Measurements from ENCODE around the gene RAB40A. TPM values are rescaled to one million over a fixed set of nuclear protein-coding genes. Genes with fewer than 3 reads are reported as not detected.

RAB40A gene
- total and polyA plus RNA-seq, 10 of the 15 experiments (the other 5 are each of a cell fraction or from before 2014, with no cell fraction given), result 0.10 to 0.42 (median 0.26) TPM

GRCh38 chrX:103513476-103514108 lies 5.7 kb downstream of the RAB40A start:
- RAD21 ChIA-PET (ENCODE audit: unreplicated experiment), result no interaction called here
- Histone ChIP-seq H3K9me3 (replicated peaks; ENCODE audit: control insufficient read depth, insufficient read depth, low read length) (no peaks in the 10 kb centered on the region), H3K27ac (ENCODE audit: control insufficient read depth, insufficient read depth) (no peak overlapping the region), H3K36me3 (ENCODE audit: control insufficient read depth in 2 of 2, insufficient read depth in 2 of 2, low read length in 1 of 2) (no peaks in the 10 kb centered on the region), H3K27me3 (replicated peaks in 1 of 2; ENCODE audit: control insufficient read depth in 2 of 2, insufficient read depth in 2 of 2, low read length in 1 of 2) (no peaks in the 10 kb centered on the region), H3K4me3 (no peak overlapping the region), H2AFZ (ENCODE audit: control insufficient read depth, low read depth, low read length) (no peak overlapping the region), H3K4me1 (ENCODE audit: control insufficient read depth, insufficient read depth, low read length) (no peaks in the 10 kb centered on the region), H3K9ac (ENCODE audit: control insufficient read depth, insufficient read depth, low read length) (no peak overlapping the region), H3K4me2 (ENCODE audit: control insufficient read depth, insufficient read depth) (no peak overlapping the region), H3K79me2 (ENCODE audit: control insufficient read depth, insufficient read depth, low read length) (no peaks in the 10 kb centered on the region), H4K20me1 (ENCODE audit: control insufficient read depth, insufficient read depth) (no peaks in the 10 kb centered on the region)
- SMC1A ChIA-PET (ENCODE audit: uncharacterized antibody, unreplicated experiment), result no interaction called here
- TF ChIP-seq FOXK2 (IDR thresholded peaks at IDR 0.05) (no peak), PAX5 (IDR thresholded peaks at IDR 0.05; ENCODE audit: borderline replicate concordance, low read depth, low read length) (no peak), EP300 (IDR thresholded peaks at IDR 0.05; ENCODE audit: borderline replicate concordance in 1 of 2, control insufficient read depth in 1 of 2, low read depth in 2 of 2, low read length in 2 of 2) (no peak)
- BruUV-seq (replicated peaks), result no TSS peak
- CTCF ChIA-PET, result no interaction called here
- FAIRE-seq (no peak), ATAC-seq (no peak), DNase-seq (ENCODE audit: low read depth, low spot score) (no peak)
- in situ Hi-C loops (cut with MboI), result no loop called here
- intact Hi-C loops (cut with micrococcal nuclease; ENCODE audit: unreplicated experiment), result no loop called here
- 58% methylated on average over 4 of the region's 4 CpGs for WGBS (ENCODE audit: insufficient coverage, insufficient replicate concordance, low lambda C conversion rate, missing lambda C conversion rate)
- POLR2A ChIA-PET, result no interaction called here

DNA sequence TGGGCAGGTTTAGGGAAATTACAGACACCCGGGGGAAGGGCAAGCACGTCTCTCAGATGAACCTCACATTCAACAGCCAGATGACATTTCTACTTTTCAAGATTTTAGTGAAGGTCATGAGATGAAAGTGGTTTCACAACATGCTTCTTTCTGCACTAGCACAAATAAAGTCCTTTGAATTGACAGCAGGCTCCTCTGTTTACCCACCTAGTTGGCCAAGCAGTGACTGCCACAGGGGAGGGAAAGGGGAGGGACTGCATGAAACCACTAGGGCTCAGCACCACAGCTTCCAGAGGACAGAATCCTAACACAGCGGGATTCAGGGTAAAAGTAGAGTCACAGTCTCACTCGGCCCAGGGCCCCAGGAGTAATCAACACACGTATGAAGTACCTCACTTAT lies 6.2 kb downstream of the RAB40A start:
- H3K4me1 ChIP-seq (ENCODE audit: control insufficient read depth, insufficient read depth, low read length), result no peaks in the 10 kb centered on the region
- H3K4me3 ChIP-seq, result no peak overlapping the region
- WGBS (ENCODE audit: insufficient coverage, insufficient replicate concordance, low lambda C conversion rate, missing lambda C conversion rate), result 39% methylated on average over 5 of the region's 5 CpGs
- SMC1A ChIA-PET (ENCODE audit: uncharacterized antibody, unreplicated experiment), result no interaction called here
- BruUV-seq (replicated peaks), result no TSS peak
- H2AFZ ChIP-seq (ENCODE audit: control insufficient read depth, low read depth, low read length), result no peak overlapping the region
- no peaks in the 10 kb centered on the region for H3K79me2 ChIP-seq (ENCODE audit: control insufficient read depth, insufficient read depth, low read length)
- H3K9me3 ChIP-seq (replicated peaks; ENCODE audit: control insufficient read depth, insufficient read depth, low read length), result no peaks in the 10 kb centered on the region
- H3K27ac ChIP-seq (ENCODE audit: control insufficient read depth, insufficient read depth), result no peak overlapping the region
- CTCF ChIA-PET, result no interaction called here
- DNase-seq (ENCODE audit: low read depth, low spot score), result no peak
- intact Hi-C loops (cut with micrococcal nuclease; ENCODE audit: unreplicated experiment), result no loop called here
- no peak overlapping the region for H3K4me2 ChIP-seq (ENCODE audit: control insufficient read depth, insufficient read depth)
- no peak for FAIRE-seq
- ATAC-seq, result no peak
- no peaks in the 10 kb centered on the region for H4K20me1 ChIP-seq (ENCODE audit: control insufficient read depth, insufficient read depth)
- POLR2A ChIA-PET, result no interaction called here
- RAD21 ChIA-PET (ENCODE audit: unreplicated experiment), result no interaction called here
- no peaks in the 10 kb centered on the region for H3K27me3 ChIP-seq (replicated peaks in 1 of 2; ENCODE audit: control insufficient read depth in 2 of 2, insufficient read depth in 2 of 2, low read length in 1 of 2)
- in situ Hi-C loops (cut with MboI), result no loop called here
- no peak overlapping the region for H3K9ac ChIP-seq (ENCODE audit: control insufficient read depth, insufficient read depth, low read length)
- H3K36me3 ChIP-seq (ENCODE audit: control insufficient read depth in 2 of 2, insufficient read depth in 2 of 2, low read length in 1 of 2), result no peaks in the 10 kb centered on the region
- TF ChIP-seq IRF4 (IDR thresholded peaks at IDR 0.05; ENCODE audit: low read depth, low read length), result no peak
- TF ChIP-seq RUNX3 (IDR thresholded peaks at IDR 0.05; ENCODE audit: low read length), result no peak
- TF ChIP-seq, protein P1, sequence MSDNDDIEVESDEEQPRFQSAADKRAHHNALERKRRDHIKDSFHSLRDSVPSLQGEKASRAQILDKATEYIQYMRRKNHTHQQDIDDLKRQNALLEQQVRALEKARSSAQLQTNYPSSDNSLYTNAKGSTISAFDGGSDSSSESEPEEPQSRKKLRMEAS (IDR thresholded peaks at IDR 0.05; ENCODE audit: low read depth, low read length), result no peak
- no peak for TF ChIP-seq SRF (IDR thresholded peaks at IDR 0.05; ENCODE audit: low read depth in 2 of 2, low read length in 2 of 2)
- no peak for TF ChIP-seq BRCA1 (IDR thresholded peaks at IDR 0.05; ENCODE audit: low read depth, low read length)
- no peak for TF ChIP-seq NR2F1 (conservative IDR thresholded peaks at IDR 0.05)
- TF ChIP-seq FOXM1 (IDR thresholded peaks at IDR 0.05; ENCODE audit: low read depth, low read length), result no peak
- TF ChIP-seq DPF2 (IDR thresholded peaks at IDR 0.05), result no peak
- no peak for TF ChIP-seq POU2F2 (IDR thresholded peaks at IDR 0.05; ENCODE audit: borderline replicate concordance, low read depth, low read length)
- no peak for TF ChIP-seq SP1 (IDR thresholded peaks at IDR 0.05; ENCODE audit: low read depth, low read length)
- TF ChIP-seq, protein P2, sequence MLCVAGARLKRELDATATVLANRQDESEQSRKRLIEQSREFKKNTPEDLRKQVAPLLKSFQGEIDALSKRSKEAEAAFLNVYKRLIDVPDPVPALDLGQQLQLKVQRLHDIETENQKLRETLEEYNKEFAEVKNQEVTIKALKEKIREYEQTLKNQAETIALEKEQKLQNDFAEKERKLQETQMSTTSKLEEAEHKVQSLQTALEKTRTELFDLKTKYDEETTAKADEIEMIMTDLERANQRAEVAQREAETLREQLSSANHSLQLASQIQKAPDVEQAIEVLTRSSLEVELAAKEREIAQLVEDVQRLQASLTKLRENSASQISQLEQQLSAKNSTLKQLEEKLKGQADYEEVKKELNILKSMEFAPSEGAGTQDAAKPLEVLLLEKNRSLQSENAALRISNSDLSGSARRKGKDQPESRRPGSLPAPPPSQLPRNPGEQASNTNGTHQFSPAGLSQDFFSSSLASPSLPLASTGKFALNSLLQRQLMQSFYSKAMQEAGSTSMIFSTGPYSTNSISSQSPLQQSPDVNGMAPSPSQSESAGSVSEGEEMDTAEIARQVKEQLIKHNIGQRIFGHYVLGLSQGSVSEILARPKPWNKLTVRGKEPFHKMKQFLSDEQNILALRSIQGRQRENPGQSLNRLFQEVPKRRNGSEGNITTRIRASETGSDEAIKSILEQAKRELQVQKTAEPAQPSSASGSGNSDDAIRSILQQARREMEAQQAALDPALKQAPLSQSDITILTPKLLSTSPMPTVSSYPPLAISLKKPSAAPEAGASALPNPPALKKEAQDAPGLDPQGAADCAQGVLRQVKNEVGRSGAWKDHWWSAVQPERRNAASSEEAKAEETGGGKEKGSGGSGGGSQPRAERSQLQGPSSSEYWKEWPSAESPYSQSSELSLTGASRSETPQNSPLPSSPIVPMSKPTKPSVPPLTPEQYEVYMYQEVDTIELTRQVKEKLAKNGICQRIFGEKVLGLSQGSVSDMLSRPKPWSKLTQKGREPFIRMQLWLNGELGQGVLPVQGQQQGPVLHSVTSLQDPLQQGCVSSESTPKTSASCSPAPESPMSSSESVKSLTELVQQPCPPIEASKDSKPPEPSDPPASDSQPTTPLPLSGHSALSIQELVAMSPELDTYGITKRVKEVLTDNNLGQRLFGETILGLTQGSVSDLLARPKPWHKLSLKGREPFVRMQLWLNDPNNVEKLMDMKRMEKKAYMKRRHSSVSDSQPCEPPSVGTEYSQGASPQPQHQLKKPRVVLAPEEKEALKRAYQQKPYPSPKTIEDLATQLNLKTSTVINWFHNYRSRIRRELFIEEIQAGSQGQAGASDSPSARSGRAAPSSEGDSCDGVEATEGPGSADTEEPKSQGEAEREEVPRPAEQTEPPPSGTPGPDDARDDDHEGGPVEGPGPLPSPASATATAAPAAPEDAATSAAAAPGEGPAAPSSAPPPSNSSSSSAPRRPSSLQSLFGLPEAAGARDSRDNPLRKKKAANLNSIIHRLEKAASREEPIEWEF (IDR thresholded peaks at IDR 0.05; ENCODE audit: insufficient replicate concordance, low read depth, low read length), result no peak
- no peak for TF ChIP-seq FOXK2 (IDR thresholded peaks at IDR 0.05)

All from GM12878 (cell line).